ENCODE measurements around the gene KRTAP9-9.
"Not testable (repeated sequence)": the region's sequence is repeated elsewhere in the genome, so short reads cannot be mapped to it uniquely, and the experiment has no call there.

KRTAP9-9 gene

DNA sequence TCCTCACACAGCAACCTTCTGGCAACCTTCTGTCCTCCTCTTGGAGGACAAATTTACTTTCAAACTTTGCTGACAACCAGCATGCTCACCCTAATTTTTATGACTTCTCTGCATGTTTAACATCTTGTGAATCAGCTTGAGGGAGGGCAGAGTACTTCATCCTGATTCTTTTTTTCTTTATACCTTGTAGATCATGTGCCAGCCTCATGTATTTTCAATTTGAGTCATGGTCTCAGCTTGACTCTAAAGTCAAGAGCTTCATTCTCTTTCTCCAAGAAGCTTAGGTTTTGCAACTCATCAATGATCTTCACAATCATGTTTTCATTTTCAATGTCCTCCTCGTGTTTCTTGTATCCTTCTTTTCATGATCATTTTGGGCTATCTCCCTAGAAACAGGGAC, 16.7 kb downstream of the KRTAP9-9 start:
- TF ChIP-seq SPI1 (IDR thresholded peaks at IDR 0.05; ENCODE audit: low read depth, low read length) (no peak), POLR2A (IDR thresholded peaks at IDR 0.05; ENCODE audit: low read depth, low read length) (no peak), PAX5 (IDR thresholded peaks at IDR 0.05; ENCODE audit: insufficient read depth, low read length, severe bottlenecking) (no peak), POU2F2 (IDR thresholded peaks at IDR 0.05; ENCODE audit: low read depth, low read length) (no peak), TAF1 (IDR thresholded peaks at IDR 0.05; ENCODE audit: low read depth, low read length) (no peak), POLR2AphosphoS5 (IDR thresholded peaks at IDR 0.05; ENCODE audit: low read depth, low read length) (no peak)
- no peak for FAIRE-seq
- DNase-seq (ENCODE audit: insufficient read length, low spot score): no peak

DNA sequence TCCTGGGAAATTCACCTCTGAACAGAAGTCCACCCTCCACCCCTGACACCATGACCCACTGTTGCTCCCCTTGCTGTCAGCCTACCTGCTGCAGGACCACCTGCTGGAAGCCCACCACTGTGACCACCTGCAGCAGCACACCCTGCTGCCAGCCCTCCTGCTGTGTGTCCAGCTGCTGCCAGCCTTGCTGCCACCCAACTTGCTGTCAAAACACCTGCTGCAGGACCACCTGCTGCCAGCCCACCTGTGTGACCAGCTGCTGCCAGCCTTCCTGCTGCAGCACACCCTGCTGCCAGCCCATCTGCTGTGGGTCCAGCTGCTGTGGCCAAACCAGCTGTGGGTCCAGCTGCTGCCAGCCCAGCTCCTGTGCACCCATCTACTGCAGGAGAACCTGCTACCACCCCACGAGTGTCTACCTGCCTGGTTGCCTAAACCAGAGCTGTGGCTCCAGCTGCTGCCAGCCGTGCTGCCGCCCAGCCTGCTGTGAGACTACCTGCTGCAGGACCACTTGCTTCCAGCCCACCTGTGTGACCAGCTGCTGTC, 20.5 kb downstream of the KRTAP9-9 start, which contains the start of gene KRTAP9-7:
Gene KRTAP9-7, plus strand, starts transcription at position 51 of the 543 bp plus-strand sequence. Its CDS starts 0 bp downstream, at position 51.
- not testable (repeated sequence) for DNase-seq (ENCODE audit: insufficient read length, low spot score); FAIRE-seq

DNA sequence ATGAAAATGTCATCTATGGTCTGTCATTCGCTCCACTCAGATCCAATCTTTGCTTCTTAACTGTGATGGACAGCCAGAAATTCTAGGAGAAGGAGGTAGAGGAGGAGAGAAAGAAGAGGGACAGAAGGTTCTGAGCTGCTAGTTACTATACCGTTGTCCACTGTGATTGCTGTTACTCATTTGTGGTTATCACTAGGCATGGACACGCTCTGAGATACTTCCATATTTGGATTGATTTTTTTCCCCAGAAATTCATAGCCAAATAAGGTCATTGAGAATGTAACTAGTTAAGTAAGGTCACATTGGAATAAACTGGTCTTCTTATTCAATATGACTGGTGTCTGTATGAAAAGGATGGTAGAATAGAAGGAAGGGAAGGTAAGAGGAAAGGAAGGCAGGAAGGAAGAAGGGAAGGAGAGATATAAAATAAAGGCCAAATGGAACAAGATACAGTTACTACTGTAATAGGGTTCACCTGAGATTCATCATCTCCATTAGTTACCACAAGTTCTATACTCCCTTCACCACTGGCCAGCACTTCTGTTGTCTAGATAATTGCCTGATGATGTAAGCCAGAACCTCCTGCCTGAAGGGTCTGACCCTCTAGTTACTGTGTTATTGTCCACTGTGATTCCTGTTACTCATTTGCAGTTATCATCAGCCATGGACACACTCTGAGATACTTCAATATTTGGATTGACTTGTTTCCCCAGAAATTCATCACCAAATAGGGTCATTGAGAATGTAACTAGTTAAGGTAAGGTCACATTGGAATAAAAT, 23.2 kb downstream of the KRTAP9-9 start:
- FAIRE-seq: no peak
- DNase-seq (ENCODE audit: insufficient read length, low spot score): no peak
- TF ChIP-seq PAX5 (IDR thresholded peaks at IDR 0.05; ENCODE audit: insufficient read depth, low read length, severe bottlenecking) (no peak), SPI1 (IDR thresholded peaks at IDR 0.05; ENCODE audit: low read depth, low read length) (no peak), POU2F2 (IDR thresholded peaks at IDR 0.05; ENCODE audit: low read depth, low read length) (no peak), POLR2A (IDR thresholded peaks at IDR 0.05; ENCODE audit: low read depth, low read length) (no peak), POLR2AphosphoS5 (IDR thresholded peaks at IDR 0.05; ENCODE audit: low read depth, low read length) (no peak), TAF1 (IDR thresholded peaks at IDR 0.05; ENCODE audit: low read depth, low read length) (no peak)

DNA sequence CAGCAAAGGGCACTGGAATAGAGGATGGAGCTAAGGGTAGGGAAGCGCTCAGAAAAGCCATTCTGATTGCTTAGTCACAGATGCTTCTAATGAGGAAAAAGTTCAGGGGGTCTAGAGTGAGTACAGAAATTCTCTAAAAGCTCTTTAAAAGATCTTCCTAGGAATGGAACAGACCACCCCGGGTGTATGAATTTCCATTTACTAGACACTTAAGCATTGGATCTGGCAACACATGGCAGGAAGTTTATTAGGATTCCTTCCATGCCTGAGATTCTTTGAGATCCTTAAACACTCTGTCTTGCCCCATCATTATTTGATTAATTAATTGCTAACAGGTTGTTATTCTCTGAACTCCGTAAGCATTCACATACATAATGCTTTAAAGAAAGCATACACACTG, 28.9 kb downstream of the KRTAP9-9 start:
- TF ChIP-seq POU2F2 (IDR thresholded peaks at IDR 0.05; ENCODE audit: low read depth, low read length) (no peak), SPI1 (IDR thresholded peaks at IDR 0.05; ENCODE audit: low read depth, low read length) (no peak), TAF1 (IDR thresholded peaks at IDR 0.05; ENCODE audit: low read depth, low read length) (no peak), PAX5 (IDR thresholded peaks at IDR 0.05; ENCODE audit: insufficient read depth, low read length, severe bottlenecking) (no peak), POLR2A (IDR thresholded peaks at IDR 0.05; ENCODE audit: low read depth, low read length) (no peak), POLR2AphosphoS5 (IDR thresholded peaks at IDR 0.05; ENCODE audit: low read depth, low read length) (no peak)
- no peak for FAIRE-seq
- no peak for DNase-seq (ENCODE audit: insufficient read length, low spot score)

DNA sequence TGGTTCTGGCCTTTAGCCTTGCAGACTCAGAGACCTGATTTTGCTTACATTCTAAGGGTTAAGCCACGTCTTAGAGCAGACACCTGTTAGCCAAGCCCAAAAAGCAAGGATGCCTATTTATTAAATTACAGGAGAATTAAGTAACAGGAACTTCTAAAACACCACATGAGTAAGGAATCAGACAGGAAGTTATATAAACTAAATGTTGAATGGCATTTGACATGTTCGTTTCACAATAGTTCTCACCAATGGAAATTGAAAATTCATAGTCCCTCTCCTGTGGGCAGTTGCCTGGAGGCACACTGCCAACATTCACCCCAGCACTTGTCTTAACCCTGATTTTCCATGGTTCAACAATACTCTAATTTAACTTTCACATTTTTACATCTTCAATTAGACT, 29.4 kb downstream of the KRTAP9-9 start:
- no peak for TF ChIP-seq POLR2A (IDR thresholded peaks at IDR 0.05; ENCODE audit: low read depth, low read length)
- TF ChIP-seq PAX5 (IDR thresholded peaks at IDR 0.05; ENCODE audit: insufficient read depth, low read length, severe bottlenecking): no peak
- no peak for TF ChIP-seq POU2F2 (IDR thresholded peaks at IDR 0.05; ENCODE audit: low read depth, low read length)
- TF ChIP-seq TAF1 (IDR thresholded peaks at IDR 0.05; ENCODE audit: low read depth, low read length): no peak
- TF ChIP-seq SPI1 (IDR thresholded peaks at IDR 0.05; ENCODE audit: low read depth, low read length): no peak
- TF ChIP-seq POLR2AphosphoS5 (IDR thresholded peaks at IDR 0.05; ENCODE audit: low read depth, low read length): no peak

DNA sequence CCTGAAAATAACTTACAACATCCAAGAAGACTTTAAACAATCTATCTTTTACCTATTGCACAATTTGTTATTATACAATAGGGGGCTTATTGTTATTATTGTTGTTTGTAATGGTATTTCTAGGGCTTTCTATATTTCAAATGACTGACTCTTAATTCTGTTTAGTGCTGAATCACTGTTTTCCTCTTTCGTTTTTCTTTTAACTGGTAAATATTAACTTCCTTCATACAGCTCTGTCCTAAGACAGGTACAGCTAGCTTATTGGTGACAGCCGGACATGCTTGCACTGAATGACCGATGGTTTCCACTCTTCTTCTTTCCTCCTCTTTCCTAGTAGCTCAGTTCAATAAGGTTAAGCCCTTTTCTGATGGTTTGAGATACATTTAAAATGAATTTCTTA, 31.9 kb downstream of the KRTAP9-9 start:
- no peak for DNase-seq (ENCODE audit: insufficient read length, low spot score)
- no peak for FAIRE-seq
- TF ChIP-seq POLR2AphosphoS5 (IDR thresholded peaks at IDR 0.05; ENCODE audit: low read depth, low read length): no peak

More for the DNA sequence above, 29.4 kb downstream of the KRTAP9-9 start:
- FAIRE-seq (no peak), DNase-seq (ENCODE audit: insufficient read length, low spot score) (no peak)

DNA sequence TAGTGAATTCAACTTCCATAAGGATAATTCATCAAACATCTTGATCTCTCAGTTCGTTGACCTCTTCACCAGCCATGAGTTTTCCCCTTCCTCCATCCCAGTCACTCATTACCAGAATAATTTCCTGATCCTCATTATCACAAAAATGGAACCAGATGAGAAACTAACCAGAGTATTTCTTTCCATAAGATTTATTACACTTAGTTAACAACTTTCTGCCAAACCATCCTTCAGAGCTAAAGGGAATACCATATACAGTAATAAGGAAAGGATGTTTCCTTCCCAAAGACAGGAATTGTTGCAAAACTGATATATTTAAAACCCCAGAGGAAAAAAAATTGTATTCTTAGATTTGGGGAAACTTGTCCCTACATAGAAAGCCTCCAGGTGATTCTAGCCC, 38.8 kb downstream of the KRTAP9-9 start:
- TF ChIP-seq TAF1 (IDR thresholded peaks at IDR 0.05; ENCODE audit: low read depth, low read length) (no peak), POU2F2 (IDR thresholded peaks at IDR 0.05; ENCODE audit: low read depth, low read length) (no peak), SPI1 (IDR thresholded peaks at IDR 0.05; ENCODE audit: low read depth, low read length) (no peak), PAX5 (IDR thresholded peaks at IDR 0.05; ENCODE audit: insufficient read depth, low read length, severe bottlenecking) (no peak), POLR2AphosphoS5 (IDR thresholded peaks at IDR 0.05; ENCODE audit: low read depth, low read length) (no peak), POLR2A (IDR thresholded peaks at IDR 0.05; ENCODE audit: low read depth, low read length) (no peak)
- FAIRE-seq: no peak
- DNase-seq (ENCODE audit: insufficient read length, low spot score): no peak

DNA sequence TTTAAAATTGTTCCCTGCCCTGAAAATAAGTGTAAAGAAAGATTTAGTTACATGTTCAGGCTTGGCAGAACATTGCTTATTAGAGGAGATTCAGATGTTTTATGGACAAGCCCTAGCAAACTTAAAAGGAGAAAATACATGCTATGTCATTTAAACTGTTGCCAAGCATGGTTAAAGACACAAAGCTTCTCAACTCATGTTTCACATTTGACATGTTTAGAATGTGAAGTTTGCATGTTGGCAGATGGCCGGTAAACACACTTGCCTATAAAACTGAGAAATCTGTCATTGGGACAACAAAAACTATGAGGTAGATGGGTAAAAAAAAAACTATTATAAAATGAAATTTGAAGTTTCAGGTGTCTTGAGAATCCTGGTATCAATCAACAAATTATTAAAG, 41.7 kb downstream of the KRTAP9-9 start:
- DNase-seq (ENCODE audit: insufficient read length, low spot score): no peak
- FAIRE-seq: no peak
- no peak for TF ChIP-seq TAF1 (IDR thresholded peaks at IDR 0.05; ENCODE audit: low read depth, low read length)
- no peak for TF ChIP-seq SPI1 (IDR thresholded peaks at IDR 0.05; ENCODE audit: low read depth, low read length)
- no peak for TF ChIP-seq POLR2A (IDR thresholded peaks at IDR 0.05; ENCODE audit: low read depth, low read length)
- TF ChIP-seq POU2F2 (IDR thresholded peaks at IDR 0.05; ENCODE audit: low read depth, low read length): no peak
- no peak for TF ChIP-seq PAX5 (IDR thresholded peaks at IDR 0.05; ENCODE audit: insufficient read depth, low read length, severe bottlenecking)
- no peak for TF ChIP-seq POLR2AphosphoS5 (IDR thresholded peaks at IDR 0.05; ENCODE audit: low read depth, low read length)

DNA sequence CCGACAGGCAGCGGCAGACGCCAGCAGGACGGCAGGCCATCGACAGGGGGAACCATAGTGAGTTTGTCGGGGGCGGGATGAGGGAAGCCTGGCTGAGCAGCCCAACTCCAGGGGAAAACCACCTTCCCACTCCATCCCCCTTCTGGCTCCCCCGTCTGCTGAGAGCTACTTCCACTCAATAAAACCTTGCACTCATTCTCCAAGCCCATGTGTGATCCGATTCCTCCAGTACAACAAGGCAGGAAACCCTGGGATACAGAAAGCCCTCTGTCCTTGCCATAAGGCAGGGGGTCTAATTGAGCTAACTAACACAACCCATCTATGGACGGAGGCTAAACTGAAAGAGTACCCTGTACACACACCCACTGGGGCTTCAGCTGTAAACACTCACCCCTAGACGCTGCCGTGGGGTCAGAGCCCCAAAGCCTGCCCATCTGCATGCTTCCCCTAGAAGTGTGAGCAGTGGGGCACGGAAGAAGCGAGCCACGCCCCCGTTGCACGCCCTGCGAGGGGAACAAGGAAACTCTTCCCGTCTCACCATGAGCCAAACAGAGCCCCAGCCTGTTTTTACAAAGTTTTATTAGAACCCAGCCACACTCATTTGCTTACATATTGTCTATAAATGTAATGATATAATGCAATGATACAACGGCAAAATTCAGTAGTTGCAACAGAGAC, 43.4 kb downstream of the KRTAP9-9 start:
- TF ChIP-seq POU2F2 (IDR thresholded peaks at IDR 0.05; ENCODE audit: low read depth, low read length): no peak
- TF ChIP-seq TAF1 (IDR thresholded peaks at IDR 0.05; ENCODE audit: low read depth, low read length): no peak
- TF ChIP-seq POLR2A (IDR thresholded peaks at IDR 0.05; ENCODE audit: low read depth, low read length): no peak
- no peak for TF ChIP-seq PAX5 (IDR thresholded peaks at IDR 0.05; ENCODE audit: insufficient read depth, low read length, severe bottlenecking)
- no peak for TF ChIP-seq POLR2AphosphoS5 (IDR thresholded peaks at IDR 0.05; ENCODE audit: low read depth, low read length)
- TF ChIP-seq SPI1 (IDR thresholded peaks at IDR 0.05; ENCODE audit: low read depth, low read length): no peak
- no peak for DNase-seq (ENCODE audit: insufficient read length, low spot score)
- FAIRE-seq: no peak

All from GM12891 (cell line).